ENCODE results near the gene DTWD1. TPM values are rescaled to one million over a fixed set of nuclear protein-coding genes. Genes with fewer than 3 reads are reported as not detected.
A peak's percentile ranks its signal among the peaks of the same experiment; 100 is the strongest.
"Not testable (repeated sequence)": the region's sequence is repeated elsewhere in the genome, so short reads cannot be mapped to it uniquely, and the experiment has no call there.

Gene DTWD1
- total and polyA plus RNA-seq, 9 of the 15 experiments (the other 6 are each of a cell fraction or from before 2014, with no cell fraction given) = 23.1 to 76.4 (median 36.5) TPM

GRCh38 chr15:49702982-49703381, 82.1 kb downstream of the DTWD1 start:
- ATAC-seq; H3K9me3 ChIP-seq (replicated peaks; ENCODE audit: control insufficient read depth, insufficient read depth, low read depth, low read length); H3K4me3 ChIP-seq; DNase-seq (ENCODE audit: extremely low read depth in 1 of 4, low spot score in 3 of 4); H3K9ac ChIP-seq (ENCODE audit: insufficient read depth in 1 of 2, low read depth in 2 of 2, low read length in 2 of 2); H3K4me1 ChIP-seq (replicated peaks in 1 of 2; ENCODE audit: control insufficient read depth in 2 of 2, insufficient read depth in 2 of 2, low read length in 2 of 2); intact Hi-C loops (cut with micrococcal nuclease); H3K27me3 ChIP-seq (ENCODE audit: control insufficient read depth in 2 of 2, insufficient read depth in 2 of 2, low read length in 2 of 2); H3K79me2 ChIP-seq (ENCODE audit: control insufficient read depth, insufficient read depth, low read length); H3K9me1 ChIP-seq (ENCODE audit: control insufficient read depth, insufficient read depth, low read length); CTCF ChIA-PET (ENCODE audit: low intra/inter-chr PET ratio); BruUV-seq (replicated peaks); POLR2A ChIA-PET; H3K4me2 ChIP-seq (ENCODE audit: insufficient read depth, low read length); H3K36me3 ChIP-seq (ENCODE audit: control insufficient read depth, insufficient read depth, low read length); H4K20me1 ChIP-seq (replicated peaks; ENCODE audit: control insufficient read depth, insufficient read depth, low read length); H3K27ac ChIP-seq (ENCODE audit: extremely low read depth, low read depth, low read length); H2AFZ ChIP-seq (ENCODE audit: low read depth, low read length); in situ Hi-C loops (cut with MboI): not testable (repeated sequence)
- WGBS (ENCODE audit: insufficient coverage, low coverage, missing lambda C conversion rate) = 4% methylated on average over 8 of the region's 12 CpGs
- TF ChIP-seq ZNF263 (CRISPR knock-in tag; IDR thresholded peaks at IDR 0.05; ENCODE audit: borderline replicate concordance) = peak; percentile 59; the same call in 1 of the 2 replicates
- peak; percentile 11 for FAIRE-seq

Other genes with a start within 250 kb of the DTWD1 start
- gene FGF7, start 197.8 kb upstream of the DTWD1 start, total RNA-seq (2014; rRNA removed) = not detected in 2 replicates
- gene FGF7, start 197.8 kb upstream of the DTWD1 start, total RNA-seq (2014; rRNA removed; fragmentation: Illumina TruSeq; extraction: Trizol) = not detected in 2 replicates
- gene FGF7, start 197.8 kb upstream of the DTWD1 start, total RNA-seq (2015; rRNA removed; fragmentation: Illumina TruSeq; extraction: Trizol) = not detected in 2 replicates
- not detected in 2 replicates for gene FGF7, start 197.8 kb upstream of the DTWD1 start, total RNA-seq (2021)
- not detected in 2 replicates for gene FGF7, start 197.8 kb upstream of the DTWD1 start, polyA plus RNA-seq (2011; rRNA removed)
- not detected in 2 replicates for gene FGF7, start 197.8 kb upstream of the DTWD1 start, polyA plus RNA-seq (2014; fragmentation: Illumina TruSeq; extraction: Trizol)
- gene FGF7, start 197.8 kb upstream of the DTWD1 start, polyA plus RNA-seq (2014; fragmentation: Nextera tagmentation; extraction: Ambion mirVana) = not detected
- gene FGF7, start 197.8 kb upstream of the DTWD1 start, polyA plus RNA-seq (2014; rRNA removed) = not detected in 2 replicates
- gene FAM227B, start 230 bp upstream of the DTWD1 start, total RNA-seq (2014; rRNA removed) = 5.1 and 6.4 TPM in 2 replicates
- 11.2 and 13.8 TPM in 2 replicates for gene FAM227B, start 230 bp upstream of the DTWD1 start, total RNA-seq (2014; rRNA removed; fragmentation: Illumina TruSeq; extraction: Trizol)
- gene FAM227B, start 230 bp upstream of the DTWD1 start, total RNA-seq (2015; rRNA removed; fragmentation: Illumina TruSeq; extraction: Trizol) = 8.2 and 10.0 TPM in 2 replicates
- 6.6 and 7.7 TPM in 2 replicates for gene FAM227B, start 230 bp upstream of the DTWD1 start, total RNA-seq (2021)
- 9.6 and 11.7 TPM in 2 replicates for gene FAM227B, start 230 bp upstream of the DTWD1 start, polyA plus RNA-seq (2011; rRNA removed)
- 8.5 and 9.0 TPM in 2 replicates for gene FAM227B, start 230 bp upstream of the DTWD1 start, polyA plus RNA-seq (2014; fragmentation: Illumina TruSeq; extraction: Trizol)
- gene FAM227B, start 230 bp upstream of the DTWD1 start, polyA plus RNA-seq (2014; fragmentation: Nextera tagmentation; extraction: Ambion mirVana) = 10 to 100 TPM; 11.5 to 11.9 TPM
- gene FAM227B, start 230 bp upstream of the DTWD1 start, polyA plus RNA-seq (2014; rRNA removed) = 9.0 and 12.5 TPM in 2 replicates